HK-2 (cell line): ENCODE measurements around the gene SFMBT2.

Source experiments
- DNase-seq: peaks from one replicate; pipeline ENCODE4 v3.0.0-alpha.2; 2018; ENCODE audit not compliant: unreplicated experiment

SFMBT2 gene

GRCh38 chr10:7298495-7298894 lies 112.3 kb downstream of the SFMBT2 start:
- DNase-seq: no peak

- DNase-seq: no peak
Observed at GRCh38 chr10:7297094-7297493, 113.7 kb downstream of the SFMBT2 start.

- no peak for DNase-seq
Observed at GRCh38 chr10:7296648-7297047, 114.2 kb downstream of the SFMBT2 start.

GRCh38 chr10:7296076-7296475 lies 114.8 kb downstream of the SFMBT2 start:
- no peak for DNase-seq

GRCh38 chr10:7293378-7293920 lies 117.4 kb downstream of the SFMBT2 start:
- no peak for DNase-seq

GRCh38 chr10:7291487-7292270 lies 119.2 kb downstream of the SFMBT2 start:
- no peak for DNase-seq

GRCh38 chr10:7288060-7288690 lies 122.7 kb downstream of the SFMBT2 start:
- no peak for DNase-seq

GRCh38 chr10:7287377-7287776 lies 123.5 kb downstream of the SFMBT2 start:
- no peak for DNase-seq

GRCh38 chr10:7285522-7286322 lies 125.1 kb downstream of the SFMBT2 start:
- DNase-seq: no peak

GRCh38 chr10:7283246-7283645 lies 127.6 kb downstream of the SFMBT2 start:
- DNase-seq: no peak

- DNase-seq: no peak
Observed at GRCh38 chr10:7282457-7282856, 128.4 kb downstream of the SFMBT2 start.

- no peak for DNase-seq
Observed at GRCh38 chr10:7281429-7281828, 129.4 kb downstream of the SFMBT2 start.

GRCh38 chr10:7279303-7279702 lies 131.5 kb downstream of the SFMBT2 start:
- DNase-seq: no peak

- DNase-seq: no peak
Observed at GRCh38 chr10:7277867-7278266, 133.0 kb downstream of the SFMBT2 start.

- DNase-seq: no peak
Observed at GRCh38 chr10:7277432-7277831, 133.4 kb downstream of the SFMBT2 start.

- DNase-seq: no peak
Observed at GRCh38 chr10:7275761-7276440, 134.9 kb downstream of the SFMBT2 start.

- DNase-seq: no peak
Observed at GRCh38 chr10:7274293-7274692, 136.5 kb downstream of the SFMBT2 start.

- no peak for DNase-seq
Observed at GRCh38 chr10:7272008-7272407, 138.8 kb downstream of the SFMBT2 start.

GRCh38 chr10:7269988-7270387 lies 140.8 kb downstream of the SFMBT2 start:
- DNase-seq: no peak

GRCh38 chr10:7267142-7267541 lies 143.7 kb downstream of the SFMBT2 start:
- DNase-seq: no peak

GRCh38 chr10:7265396-7266123 lies 145.3 kb downstream of the SFMBT2 start:
- no peak for DNase-seq
